HEK293 (cell line): Measurements from ENCODE around the gene DOCK1.

Source experiments
- CTCF ChIA-PET: fragments of 350-600 bp; formaldehyde crosslinking; extraction: SDS; loops from one replicate; lab custom pipeline; 2021; ENCODE audit warnings: antibody characterized with exemption; lab: Yijun Ruan, JAX
- POLR2A ChIA-PET: fragments of 300-600 bp; formaldehyde crosslinking; extraction: SDS; loops from one replicate; lab custom pipeline; 2020; ENCODE audit warnings: antibody characterized with exemption, inconsistent platforms; lab: Yijun Ruan, JAX
- H3K27ac ChIP-seq: fragments of 200-500 bp; sonication (Bioruptor generic); 2 replicates; pipeline ENCODE4 v1.5.1; 2014; ENCODE audit warnings: low read depth, low read length, control low read depth, inconsistent platforms; ENCODE audit errors: extremely low read depth
- H3K36me3 ChIP-seq, 2 experiments: fragments of 200-500 bp in 1 of 2; sonication (Bioruptor generic) in 1 of 2; 1 replicate in 1 of 2; 2 replicates in 1 of 2; pipeline ENCODE4 v1.5.1; 2014 to 2017; ENCODE audit warnings: inconsistent platforms in 2 of 2, low read length in 2 of 2; ENCODE audit not compliant: control insufficient read depth in 2 of 2, insufficient read depth in 1 of 2
- H3K4me1 ChIP-seq: fragments of 200-500 bp; sonication (Bioruptor generic); 2 replicates; pipeline ENCODE4 v1.5.1; 2014; ENCODE audit warnings: mild to moderate bottlenecking, low read length, inconsistent platforms; ENCODE audit not compliant: control insufficient read depth, insufficient read depth
- H3K4me3 ChIP-seq: 2 replicates; pipeline ENCODE4 v1.5.1; 2011; ENCODE audit warnings: low read depth, mild to moderate bottlenecking, control low read depth, low read length, moderate library complexity
- H3K9me3 ChIP-seq: fragments of 200-500 bp; sonication (Bioruptor generic); 2 replicates; pipeline ENCODE4 v1.5.1; 2014; ENCODE audit warnings: low read depth, low read length, inconsistent platforms; ENCODE audit not compliant: control insufficient read depth, insufficient read depth
- GLIS1 ChIP-seq: fragments of 450-650 bp; formaldehyde crosslinking; IDR thresholded peaks from 2 replicates; pipeline ENCODE4 v1.5.1; 2016; ENCODE audit warnings: missing biosample characterization, missing genetic modification characterization
- OSR2 ChIP-seq: fragments of 450-650 bp; formaldehyde crosslinking; IDR thresholded peaks from 2 replicates; pipeline ENCODE4 v1.5.1; 2016; ENCODE audit warnings: missing biosample characterization, missing genetic modification characterization
- ZFP69B ChIP-seq: fragments of 450-650 bp; formaldehyde crosslinking; IDR thresholded peaks from 2 replicates; pipeline ENCODE4 v1.5.1; 2016; ENCODE audit warnings: missing biosample characterization, missing genetic modification characterization
- ZIC2 ChIP-seq: fragments of 450-650 bp; formaldehyde crosslinking; IDR thresholded peaks from 2 replicates; pipeline ENCODE4 v1.5.1; 2016; ENCODE audit warnings: missing biosample characterization, missing genetic modification characterization
- ZNF16 ChIP-seq: fragments of 450-650 bp; formaldehyde crosslinking; IDR thresholded peaks from 2 replicates; pipeline ENCODE4 v1.5.1; 2016; ENCODE audit warnings: low read depth, missing biosample characterization, missing genetic modification characterization
- ZNF19 ChIP-seq: fragments of 450-650 bp; formaldehyde crosslinking; IDR thresholded peaks from 2 replicates; pipeline ENCODE4; 2016; ENCODE audit warnings: missing biosample characterization, missing genetic modification characterization, low read depth
- ZNF426 ChIP-seq: fragments of 450-650 bp; formaldehyde crosslinking; IDR thresholded peaks from 2 replicates; pipeline ENCODE4 v1.5.1; 2017; ENCODE audit warnings: missing biosample characterization, missing genetic modification characterization, mild to moderate bottlenecking, inconsistent platforms, moderate library complexity
- ZNF623 ChIP-seq: fragments of 450-650 bp; formaldehyde crosslinking; IDR thresholded peaks from 2 replicates; pipeline ENCODE4 v1.5.1; 2016; ENCODE audit warnings: missing biosample characterization, missing genetic modification characterization
- ZNF777 ChIP-seq: fragments of 450-650 bp; formaldehyde crosslinking; IDR thresholded peaks from 2 replicates; pipeline ENCODE4 v1.5.1; 2017; ENCODE audit warnings: missing biosample characterization, missing genetic modification characterization, borderline replicate concordance
- ZNF792 ChIP-seq: fragments of 450-650 bp; formaldehyde crosslinking; IDR thresholded peaks from 2 replicates; pipeline ENCODE4 v1.5.1; 2016; ENCODE audit warnings: missing biosample characterization, missing genetic modification characterization
- TF ChIP-seq, protein P1 (sequence below): fragments of 450-650 bp; formaldehyde crosslinking; IDR thresholded peaks from 2 replicates; pipeline ENCODE4 v1.5.1; 2016; ENCODE audit warnings: missing biosample characterization, missing genetic modification characterization, borderline replicate concordance
- TF ChIP-seq, protein P2 (sequence below): fragments of 450-650 bp; formaldehyde crosslinking; IDR thresholded peaks from 2 replicates; pipeline ENCODE4 v1.5.0; 2017; ENCODE audit warnings: missing biosample characterization, missing genetic modification characterization, borderline replicate concordance
- TF ChIP-seq, protein P3 (sequence below): fragments of 450-650 bp; formaldehyde crosslinking; IDR thresholded peaks from 2 replicates; pipeline ENCODE4 v1.5.1; 2016; ENCODE audit warnings: missing biosample characterization, missing genetic modification characterization
- TF ChIP-seq, protein P4 (sequence below): fragments of 450-650 bp; formaldehyde crosslinking; conservative IDR thresholded peaks from 2 replicates; pipeline ENCODE4 v1.5.1; 2016; ENCODE audit warnings: low read depth, missing biosample characterization, missing genetic modification characterization
- TF ChIP-seq, protein P5 (sequence below): fragments of 450-650 bp; formaldehyde crosslinking; IDR thresholded peaks from 2 replicates; pipeline ENCODE4 v1.5.1; 2016; ENCODE audit warnings: missing biosample characterization, missing genetic modification characterization
- TF ChIP-seq, protein P6 (sequence below): fragments of 450-650 bp; formaldehyde crosslinking; IDR thresholded peaks from 2 replicates; pipeline ENCODE4 v1.5.1; 2016; ENCODE audit warnings: missing biosample characterization, missing genetic modification characterization, low read depth
- TF ChIP-seq, protein P7 (sequence below): fragments of 450-650 bp; formaldehyde crosslinking; IDR thresholded peaks from 2 replicates; pipeline ENCODE4 v1.5.1; 2017; ENCODE audit warnings: missing biosample characterization, missing genetic modification characterization
- TF ChIP-seq, protein P8 (sequence below): fragments of 450-650 bp; formaldehyde crosslinking; IDR thresholded peaks from 2 replicates; pipeline ENCODE4 v1.5.1; 2016; ENCODE audit warnings: missing biosample characterization, missing genetic modification characterization

The DOCK1 gene

DNA sequence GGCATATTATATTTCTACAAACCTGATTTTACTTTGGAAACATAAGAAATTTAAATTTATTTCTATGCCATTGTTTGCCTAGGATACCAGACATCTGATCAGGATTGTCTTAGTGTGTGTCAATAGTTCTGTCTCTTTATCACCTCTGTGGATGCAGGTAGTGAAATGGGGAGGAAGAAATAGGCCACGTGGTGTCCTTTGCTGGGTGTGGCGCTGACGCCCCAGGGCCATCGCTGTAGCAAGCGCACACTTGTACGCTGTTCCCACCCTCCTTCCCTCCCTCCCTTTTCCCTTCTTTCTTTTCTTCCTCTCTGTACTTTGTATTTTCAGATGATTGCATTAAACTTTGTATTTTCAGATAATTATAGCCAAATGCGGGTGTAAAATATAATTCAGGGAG lies 5.0 kb downstream of the DOCK1 start:
- Histone ChIP-seq H3K36me3 (no peaks in the 10 kb centered on the region), H3K9me3 (no peaks in the 10 kb centered on the region), H3K27ac (no peak overlapping the region), H3K4me3 (no peak overlapping the region), H3K4me1 (no peaks in the 10 kb centered on the region)
- ChIA-PET CTCF (no interaction called here), POLR2A (no interaction called here)
- TF ChIP-seq, protein P1, sequence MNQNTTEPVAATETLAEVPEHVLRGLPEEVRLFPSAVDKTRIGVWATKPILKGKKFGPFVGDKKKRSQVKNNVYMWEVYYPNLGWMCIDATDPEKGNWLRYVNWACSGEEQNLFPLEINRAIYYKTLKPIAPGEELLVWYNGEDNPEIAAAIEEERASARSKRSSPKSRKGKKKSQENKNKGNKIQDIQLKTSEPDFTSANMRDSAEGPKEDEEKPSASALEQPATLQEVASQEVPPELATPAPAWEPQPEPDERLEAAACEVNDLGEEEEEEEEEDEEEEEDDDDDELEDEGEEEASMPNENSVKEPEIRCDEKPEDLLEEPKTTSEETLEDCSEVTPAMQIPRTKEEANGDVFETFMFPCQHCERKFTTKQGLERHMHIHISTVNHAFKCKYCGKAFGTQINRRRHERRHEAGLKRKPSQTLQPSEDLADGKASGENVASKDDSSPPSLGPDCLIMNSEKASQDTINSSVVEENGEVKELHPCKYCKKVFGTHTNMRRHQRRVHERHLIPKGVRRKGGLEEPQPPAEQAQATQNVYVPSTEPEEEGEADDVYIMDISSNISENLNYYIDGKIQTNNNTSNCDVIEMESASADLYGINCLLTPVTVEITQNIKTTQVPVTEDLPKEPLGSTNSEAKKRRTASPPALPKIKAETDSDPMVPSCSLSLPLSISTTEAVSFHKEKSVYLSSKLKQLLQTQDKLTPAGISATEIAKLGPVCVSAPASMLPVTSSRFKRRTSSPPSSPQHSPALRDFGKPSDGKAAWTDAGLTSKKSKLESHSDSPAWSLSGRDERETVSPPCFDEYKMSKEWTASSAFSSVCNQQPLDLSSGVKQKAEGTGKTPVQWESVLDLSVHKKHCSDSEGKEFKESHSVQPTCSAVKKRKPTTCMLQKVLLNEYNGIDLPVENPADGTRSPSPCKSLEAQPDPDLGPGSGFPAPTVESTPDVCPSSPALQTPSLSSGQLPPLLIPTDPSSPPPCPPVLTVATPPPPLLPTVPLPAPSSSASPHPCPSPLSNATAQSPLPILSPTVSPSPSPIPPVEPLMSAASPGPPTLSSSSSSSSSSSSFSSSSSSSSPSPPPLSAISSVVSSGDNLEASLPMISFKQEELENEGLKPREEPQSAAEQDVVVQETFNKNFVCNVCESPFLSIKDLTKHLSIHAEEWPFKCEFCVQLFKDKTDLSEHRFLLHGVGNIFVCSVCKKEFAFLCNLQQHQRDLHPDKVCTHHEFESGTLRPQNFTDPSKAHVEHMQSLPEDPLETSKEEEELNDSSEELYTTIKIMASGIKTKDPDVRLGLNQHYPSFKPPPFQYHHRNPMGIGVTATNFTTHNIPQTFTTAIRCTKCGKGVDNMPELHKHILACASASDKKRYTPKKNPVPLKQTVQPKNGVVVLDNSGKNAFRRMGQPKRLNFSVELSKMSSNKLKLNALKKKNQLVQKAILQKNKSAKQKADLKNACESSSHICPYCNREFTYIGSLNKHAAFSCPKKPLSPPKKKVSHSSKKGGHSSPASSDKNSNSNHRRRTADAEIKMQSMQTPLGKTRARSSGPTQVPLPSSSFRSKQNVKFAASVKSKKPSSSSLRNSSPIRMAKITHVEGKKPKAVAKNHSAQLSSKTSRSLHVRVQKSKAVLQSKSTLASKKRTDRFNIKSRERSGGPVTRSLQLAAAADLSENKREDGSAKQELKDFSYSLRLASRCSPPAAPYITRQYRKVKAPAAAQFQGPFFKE (tag by site-specific recombination), result no peak
- TF ChIP-seq, protein P2, sequence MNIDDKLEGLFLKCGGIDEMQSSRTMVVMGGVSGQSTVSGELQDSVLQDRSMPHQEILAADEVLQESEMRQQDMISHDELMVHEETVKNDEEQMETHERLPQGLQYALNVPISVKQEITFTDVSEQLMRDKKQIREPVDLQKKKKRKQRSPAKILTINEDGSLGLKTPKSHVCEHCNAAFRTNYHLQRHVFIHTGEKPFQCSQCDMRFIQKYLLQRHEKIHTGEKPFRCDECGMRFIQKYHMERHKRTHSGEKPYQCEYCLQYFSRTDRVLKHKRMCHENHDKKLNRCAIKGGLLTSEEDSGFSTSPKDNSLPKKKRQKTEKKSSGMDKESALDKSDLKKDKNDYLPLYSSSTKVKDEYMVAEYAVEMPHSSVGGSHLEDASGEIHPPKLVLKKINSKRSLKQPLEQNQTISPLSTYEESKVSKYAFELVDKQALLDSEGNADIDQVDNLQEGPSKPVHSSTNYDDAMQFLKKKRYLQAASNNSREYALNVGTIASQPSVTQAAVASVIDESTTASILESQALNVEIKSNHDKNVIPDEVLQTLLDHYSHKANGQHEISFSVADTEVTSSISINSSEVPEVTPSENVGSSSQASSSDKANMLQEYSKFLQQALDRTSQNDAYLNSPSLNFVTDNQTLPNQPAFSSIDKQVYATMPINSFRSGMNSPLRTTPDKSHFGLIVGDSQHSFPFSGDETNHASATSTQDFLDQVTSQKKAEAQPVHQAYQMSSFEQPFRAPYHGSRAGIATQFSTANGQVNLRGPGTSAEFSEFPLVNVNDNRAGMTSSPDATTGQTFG (tag by site-specific recombination), result no peak
- TF ChIP-seq, protein P3, sequence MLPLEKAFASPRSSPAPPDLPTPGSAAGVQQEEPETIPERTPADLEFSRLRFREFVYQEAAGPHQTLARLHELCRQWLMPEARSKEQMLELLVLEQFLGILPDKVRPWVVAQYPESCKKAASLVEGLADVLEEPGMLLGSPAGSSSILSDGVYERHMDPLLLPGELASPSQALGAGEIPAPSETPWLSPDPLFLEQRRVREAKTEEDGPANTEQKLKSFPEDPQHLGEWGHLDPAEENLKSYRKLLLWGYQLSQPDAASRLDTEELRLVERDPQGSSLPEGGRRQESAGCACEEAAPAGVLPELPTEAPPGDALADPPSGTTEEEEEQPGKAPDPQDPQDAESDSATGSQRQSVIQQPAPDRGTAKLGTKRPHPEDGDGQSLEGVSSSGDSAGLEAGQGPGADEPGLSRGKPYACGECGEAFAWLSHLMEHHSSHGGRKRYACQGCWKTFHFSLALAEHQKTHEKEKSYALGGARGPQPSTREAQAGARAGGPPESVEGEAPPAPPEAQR (tag by site-specific recombination), result no peak
- TF ChIP-seq ZNF792 (tag by site-specific recombination) (no peak), ZNF19 (tag by site-specific recombination) (no peak), ZNF623 (tag by site-specific recombination) (no peak), ZFP69B (tag by site-specific recombination) (no peak), ZNF16 (tag by site-specific recombination) (no peak), ZIC2 (no peak), GLIS1 (tag by site-specific recombination) (no peak), OSR2 (tag by site-specific recombination) (no peak), ZNF426 (no peak), ZNF777 (tag by site-specific recombination) (no peak)
- TF ChIP-seq, protein P4, sequence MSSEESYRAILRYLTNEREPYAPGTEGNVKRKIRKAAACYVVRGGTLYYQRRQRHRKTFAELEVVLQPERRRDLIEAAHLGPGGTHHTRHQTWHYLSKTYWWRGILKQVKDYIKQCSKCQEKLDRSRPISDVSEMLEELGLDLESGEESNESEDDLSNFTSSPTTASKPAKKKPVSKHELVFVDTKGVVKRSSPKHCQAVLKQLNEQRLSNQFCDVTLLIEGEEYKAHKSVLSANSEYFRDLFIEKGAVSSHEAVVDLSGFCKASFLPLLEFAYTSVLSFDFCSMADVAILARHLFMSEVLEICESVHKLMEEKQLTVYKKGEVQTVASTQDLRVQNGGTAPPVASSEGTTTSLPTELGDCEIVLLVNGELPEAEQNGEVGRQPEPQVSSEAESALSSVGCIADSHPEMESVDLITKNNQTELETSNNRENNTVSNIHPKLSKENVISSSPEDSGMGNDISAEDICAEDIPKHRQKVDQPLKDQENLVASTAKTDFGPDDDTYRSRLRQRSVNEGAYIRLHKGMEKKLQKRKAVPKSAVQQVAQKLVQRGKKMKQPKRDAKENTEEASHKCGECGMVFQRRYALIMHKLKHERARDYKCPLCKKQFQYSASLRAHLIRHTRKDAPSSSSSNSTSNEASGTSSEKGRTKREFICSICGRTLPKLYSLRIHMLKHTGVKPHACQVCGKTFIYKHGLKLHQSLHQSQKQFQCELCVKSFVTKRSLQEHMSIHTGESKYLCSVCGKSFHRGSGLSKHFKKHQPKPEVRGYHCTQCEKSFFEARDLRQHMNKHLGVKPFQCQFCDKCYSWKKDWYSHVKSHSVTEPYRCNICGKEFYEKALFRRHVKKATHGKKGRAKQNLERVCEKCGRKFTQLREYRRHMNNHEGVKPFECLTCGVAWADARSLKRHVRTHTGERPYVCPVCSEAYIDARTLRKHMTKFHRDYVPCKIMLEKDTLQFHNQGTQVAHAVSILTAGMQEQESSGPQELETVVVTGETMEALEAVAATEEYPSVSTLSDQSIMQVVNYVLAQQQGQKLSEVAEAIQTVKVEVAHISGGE (tag by site-specific recombination), result no peak
- TF ChIP-seq, protein P5, sequence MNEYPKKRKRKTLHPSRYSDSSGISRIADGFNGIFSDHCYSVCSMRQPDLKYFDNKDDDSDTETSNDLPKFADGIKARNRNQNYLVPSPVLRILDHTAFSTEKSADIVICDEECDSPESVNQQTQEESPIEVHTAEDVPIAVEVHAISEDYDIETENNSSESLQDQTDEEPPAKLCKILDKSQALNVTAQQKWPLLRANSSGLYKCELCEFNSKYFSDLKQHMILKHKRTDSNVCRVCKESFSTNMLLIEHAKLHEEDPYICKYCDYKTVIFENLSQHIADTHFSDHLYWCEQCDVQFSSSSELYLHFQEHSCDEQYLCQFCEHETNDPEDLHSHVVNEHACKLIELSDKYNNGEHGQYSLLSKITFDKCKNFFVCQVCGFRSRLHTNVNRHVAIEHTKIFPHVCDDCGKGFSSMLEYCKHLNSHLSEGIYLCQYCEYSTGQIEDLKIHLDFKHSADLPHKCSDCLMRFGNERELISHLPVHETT (tag by site-specific recombination), result no peak
- TF ChIP-seq, protein P6, sequence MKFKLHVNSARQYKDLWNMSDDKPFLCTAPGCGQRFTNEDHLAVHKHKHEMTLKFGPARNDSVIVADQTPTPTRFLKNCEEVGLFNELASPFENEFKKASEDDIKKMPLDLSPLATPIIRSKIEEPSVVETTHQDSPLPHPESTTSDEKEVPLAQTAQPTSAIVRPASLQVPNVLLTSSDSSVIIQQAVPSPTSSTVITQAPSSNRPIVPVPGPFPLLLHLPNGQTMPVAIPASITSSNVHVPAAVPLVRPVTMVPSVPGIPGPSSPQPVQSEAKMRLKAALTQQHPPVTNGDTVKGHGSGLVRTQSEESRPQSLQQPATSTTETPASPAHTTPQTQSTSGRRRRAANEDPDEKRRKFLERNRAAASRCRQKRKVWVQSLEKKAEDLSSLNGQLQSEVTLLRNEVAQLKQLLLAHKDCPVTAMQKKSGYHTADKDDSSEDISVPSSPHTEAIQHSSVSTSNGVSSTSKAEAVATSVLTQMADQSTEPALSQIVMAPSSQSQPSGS, result no peak
- TF ChIP-seq, protein P7, sequence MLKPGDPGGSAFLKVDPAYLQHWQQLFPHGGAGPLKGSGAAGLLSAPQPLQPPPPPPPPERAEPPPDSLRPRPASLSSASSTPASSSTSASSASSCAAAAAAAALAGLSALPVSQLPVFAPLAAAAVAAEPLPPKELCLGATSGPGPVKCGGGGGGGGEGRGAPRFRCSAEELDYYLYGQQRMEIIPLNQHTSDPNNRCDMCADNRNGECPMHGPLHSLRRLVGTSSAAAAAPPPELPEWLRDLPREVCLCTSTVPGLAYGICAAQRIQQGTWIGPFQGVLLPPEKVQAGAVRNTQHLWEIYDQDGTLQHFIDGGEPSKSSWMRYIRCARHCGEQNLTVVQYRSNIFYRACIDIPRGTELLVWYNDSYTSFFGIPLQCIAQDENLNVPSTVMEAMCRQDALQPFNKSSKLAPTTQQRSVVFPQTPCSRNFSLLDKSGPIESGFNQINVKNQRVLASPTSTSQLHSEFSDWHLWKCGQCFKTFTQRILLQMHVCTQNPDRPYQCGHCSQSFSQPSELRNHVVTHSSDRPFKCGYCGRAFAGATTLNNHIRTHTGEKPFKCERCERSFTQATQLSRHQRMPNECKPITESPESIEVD, result no peak
- TF ChIP-seq, protein P8, sequence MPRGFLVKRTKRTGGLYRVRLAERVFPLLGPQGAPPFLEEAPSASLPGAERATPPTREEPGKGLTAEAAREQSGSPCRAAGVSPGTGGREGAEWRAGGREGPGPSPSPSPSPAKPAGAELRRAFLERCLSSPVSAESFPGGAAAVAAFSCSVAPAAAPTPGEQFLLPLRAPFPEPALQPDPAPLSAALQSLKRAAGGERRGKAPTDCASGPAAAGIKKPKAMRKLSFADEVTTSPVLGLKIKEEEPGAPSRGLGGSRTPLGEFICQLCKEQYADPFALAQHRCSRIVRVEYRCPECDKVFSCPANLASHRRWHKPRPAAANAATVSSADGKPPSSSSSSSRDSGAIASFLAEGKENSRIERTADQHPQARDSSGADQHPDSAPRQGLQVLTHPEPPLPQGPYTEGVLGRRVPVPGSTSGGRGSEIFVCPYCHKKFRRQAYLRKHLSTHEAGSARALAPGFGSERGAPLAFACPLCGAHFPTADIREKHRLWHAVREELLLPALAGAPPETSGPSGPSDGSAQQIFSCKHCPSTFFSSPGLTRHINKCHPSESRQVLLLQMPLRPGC, result no peak
